Hepatocyte (in vitro differentiated cells): ENCODE measurements around the gene F7.

Experiments
- CTCF ChIP-seq: fragments of 200-600 bp; sonication (generic); IDR thresholded peaks from 2 replicates; pipeline ENCODE4 v1.5.1; 2016; ENCODE audit warnings: antibody characterized with exemption, mild to moderate bottlenecking; ENCODE audit not compliant: poor library complexity
- EZH2 ChIP-seq: fragments of 200-600 bp; sonication (generic); IDR thresholded peaks from 2 replicates; pipeline ENCODE4 v1.6.1; 2016; ENCODE audit warnings: antibody characterized with exemption, mild to moderate bottlenecking, borderline replicate concordance
- EZH2phosphoT487 ChIP-seq: fragments of 200-600 bp; sonication (generic); IDR thresholded peaks from one replicate; pipeline ENCODE4 v1.6.1; 2018; ENCODE audit warnings: antibody characterized with exemption, mild to moderate bottlenecking, low read depth, moderate library complexity; ENCODE audit not compliant: unreplicated experiment, severe bottlenecking

GRCh38 chr13:113169277-113170272 lies 64.0 kb downstream of the F7 start:
- TF ChIP-seq CTCF (no peak), EZH2 (no peak), EZH2phosphoT487 (no peak)
